GM19395 (cell line): ENCODE data around the gene MIGA1.
"Not testable (repeated sequence)": the region's sequence is repeated elsewhere in the genome, so short reads cannot be mapped to it uniquely, and the experiment has no call there.

Experiments
- ATAC-seq: cut with Tn5 transposase; IDR thresholded peaks from one replicate; pipeline ENCODE4 v1.9.1; 2021; ENCODE audit warnings: mild to moderate bottlenecking, moderate library complexity; ENCODE audit not compliant: unreplicated experiment

The MIGA1 gene, protein sequence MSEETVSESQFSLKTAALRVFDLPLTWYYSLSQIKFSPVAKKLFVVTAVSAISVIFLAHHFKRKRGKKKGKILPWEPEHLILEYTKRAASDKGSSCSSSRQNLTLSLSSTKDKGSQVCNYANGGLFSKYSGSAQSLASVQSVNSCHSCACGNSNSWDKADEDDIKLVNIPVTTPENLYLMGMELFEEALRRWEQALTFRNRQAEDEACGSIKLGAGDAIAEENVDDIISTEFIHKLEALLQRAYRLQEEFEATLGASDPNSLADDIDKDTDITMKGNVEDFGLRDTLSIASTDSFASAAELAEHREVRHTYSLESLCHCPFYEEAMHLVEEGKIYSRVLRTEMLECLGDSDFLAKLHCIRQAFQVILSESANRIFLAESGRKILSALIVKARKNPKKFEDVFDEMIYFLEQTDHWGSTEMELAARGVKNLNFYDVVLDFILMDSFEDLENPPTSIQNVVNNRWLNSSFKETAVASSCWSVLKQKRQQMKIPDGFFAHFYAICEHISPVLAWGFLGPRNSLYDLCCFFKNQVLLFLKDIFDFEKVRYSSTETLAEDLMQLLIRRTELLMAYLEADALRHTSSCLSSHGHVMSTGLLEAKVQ

DNA sequence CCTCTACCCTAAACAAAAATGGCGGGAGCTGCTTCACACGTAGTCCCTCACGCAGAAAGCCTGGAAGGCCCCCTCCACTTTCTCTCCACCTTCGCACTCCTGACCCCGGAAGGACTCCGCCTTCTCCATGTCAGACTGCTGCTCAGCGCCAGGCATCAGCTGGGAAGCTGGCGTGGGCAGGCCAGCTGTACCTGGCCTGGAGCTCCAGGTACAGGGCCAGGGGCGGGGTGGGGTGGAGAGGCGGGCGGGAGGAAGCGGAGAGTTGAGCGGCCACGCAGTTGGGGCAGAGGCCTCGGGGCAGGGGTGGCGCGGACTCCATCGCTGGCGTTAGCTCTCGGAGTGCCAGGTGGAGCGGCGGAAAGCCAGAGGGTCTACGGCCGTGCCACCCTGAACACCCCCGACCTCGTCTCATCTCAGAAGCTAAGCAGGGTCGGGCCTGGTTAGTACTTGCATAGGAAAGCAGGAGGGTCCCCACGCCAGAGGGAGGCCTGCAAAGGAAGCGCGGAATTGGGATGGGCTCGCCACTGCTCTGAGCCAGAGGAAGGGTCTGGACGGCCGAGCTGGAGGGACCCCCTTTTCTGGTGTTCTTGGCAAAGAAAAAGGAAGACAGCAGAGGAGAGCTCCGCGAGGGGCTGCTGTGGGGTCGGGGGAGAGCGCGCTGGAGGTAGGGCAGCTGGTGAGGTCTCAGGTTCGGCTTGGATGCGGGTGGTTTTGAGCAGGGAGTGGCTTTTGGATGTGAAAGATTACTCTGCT is at the start of gene MIGA1:
MIGA1 (plus strand) TSS at position 121 of the 753 bp plus-strand sequence. CDS start 3,604 bp downstream, outside the sequence.
- peak; percentile 96 for ATAC-seq

DNA sequence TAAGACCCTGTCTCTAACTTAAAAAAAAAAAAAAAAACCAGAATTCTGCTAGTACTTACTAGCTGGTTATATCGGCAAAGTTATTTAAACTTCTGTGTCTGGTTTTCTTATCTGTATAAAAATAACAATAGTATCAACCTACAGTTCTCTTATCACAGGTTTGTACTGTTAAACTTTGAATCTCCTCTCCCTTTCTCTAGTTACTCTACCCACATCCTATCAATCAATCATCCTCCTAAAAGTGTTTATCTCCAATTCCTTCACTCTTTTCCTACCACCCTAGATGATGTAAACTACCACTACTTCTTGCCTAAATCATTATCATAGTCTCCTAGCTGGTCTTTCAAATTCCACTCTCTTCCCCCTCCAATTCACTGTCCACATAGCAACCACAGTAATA is 47.4 kb upstream of the MIGA1 start:
- no peak for ATAC-seq

DNA sequence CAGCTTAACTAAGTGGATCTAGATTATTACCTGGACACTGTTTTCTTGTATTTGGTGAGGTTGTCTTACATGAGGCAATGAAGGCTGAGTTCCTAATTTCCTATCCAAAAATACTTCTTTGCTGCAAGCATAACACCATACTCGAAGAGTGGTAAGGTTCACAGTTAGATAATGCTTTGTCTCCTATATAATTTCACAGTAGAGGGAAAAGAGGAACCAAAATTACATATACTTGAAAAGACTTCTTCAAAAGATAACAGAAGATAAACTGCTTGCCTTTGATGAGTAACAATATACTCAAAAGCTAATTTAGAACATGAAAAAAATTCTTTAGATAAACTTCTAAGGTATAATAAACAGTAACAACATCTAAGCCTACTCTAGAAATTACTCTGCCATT is 40.2 kb upstream of the MIGA1 start:
- ATAC-seq = no peak

DNA sequence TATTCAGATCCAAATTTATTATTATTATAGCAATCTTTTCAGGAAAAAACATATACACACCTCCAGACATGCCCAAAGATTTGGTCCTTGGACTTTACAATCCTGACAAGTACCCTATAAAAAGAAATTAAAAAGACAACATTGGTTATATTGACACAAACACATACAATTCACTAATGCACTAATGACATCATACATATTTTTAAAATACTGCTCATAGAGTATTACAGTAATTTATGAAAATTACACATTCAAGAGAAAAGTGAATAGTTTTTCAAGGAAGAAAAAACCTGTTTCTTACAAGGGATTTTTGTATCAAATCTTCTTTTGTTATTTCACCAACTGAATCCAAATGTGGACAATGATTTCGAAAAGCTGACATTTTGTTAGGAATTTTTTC is 38.1 kb upstream of the MIGA1 start:
- no peak for ATAC-seq

DNA sequence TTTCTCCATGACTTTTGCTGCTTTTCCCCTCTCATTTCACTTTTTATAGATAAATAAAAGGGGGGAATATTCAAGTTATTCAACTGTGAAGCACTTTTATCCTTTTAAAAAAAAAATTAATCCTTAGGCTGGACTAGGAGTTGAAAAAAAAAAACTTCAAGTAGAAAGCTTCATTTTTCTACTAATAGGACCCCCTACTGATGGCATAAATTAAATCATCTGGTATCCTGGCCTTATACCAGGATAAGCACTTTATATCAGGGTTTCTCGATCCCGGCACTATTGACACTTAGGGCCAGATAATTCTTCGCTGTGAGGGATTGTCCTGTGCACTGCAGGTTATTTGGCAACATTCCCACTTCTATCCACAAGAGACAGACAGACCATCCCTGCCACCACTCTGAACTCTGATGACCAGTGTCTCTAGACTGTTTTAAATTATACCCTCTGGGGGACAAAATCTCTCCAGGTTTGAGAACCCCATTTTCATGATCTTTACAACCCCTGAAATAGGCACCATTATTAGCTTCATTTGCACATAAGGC is 37.4 kb upstream of the MIGA1 start:
- no peak for ATAC-seq

DNA sequence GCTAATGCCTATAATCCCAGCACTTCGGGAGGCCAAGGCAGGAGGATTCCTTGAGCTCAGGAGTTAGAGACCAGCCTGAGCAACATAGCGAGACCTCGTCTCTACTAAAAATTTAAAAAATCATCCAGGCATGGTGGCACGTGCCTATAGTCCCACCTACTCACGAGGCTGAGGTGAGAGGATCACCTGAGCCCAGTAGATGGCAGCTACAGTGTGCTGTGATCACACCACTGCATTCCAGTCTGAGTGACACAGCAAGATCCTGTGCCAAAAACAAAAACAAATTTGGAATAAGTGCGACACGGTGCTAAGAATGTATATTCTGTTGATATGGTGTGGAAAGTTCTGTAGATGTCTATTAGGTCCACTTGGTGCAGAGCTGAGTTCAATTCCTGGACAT is 34.9 kb upstream of the MIGA1 start:
- ATAC-seq = no peak

DNA sequence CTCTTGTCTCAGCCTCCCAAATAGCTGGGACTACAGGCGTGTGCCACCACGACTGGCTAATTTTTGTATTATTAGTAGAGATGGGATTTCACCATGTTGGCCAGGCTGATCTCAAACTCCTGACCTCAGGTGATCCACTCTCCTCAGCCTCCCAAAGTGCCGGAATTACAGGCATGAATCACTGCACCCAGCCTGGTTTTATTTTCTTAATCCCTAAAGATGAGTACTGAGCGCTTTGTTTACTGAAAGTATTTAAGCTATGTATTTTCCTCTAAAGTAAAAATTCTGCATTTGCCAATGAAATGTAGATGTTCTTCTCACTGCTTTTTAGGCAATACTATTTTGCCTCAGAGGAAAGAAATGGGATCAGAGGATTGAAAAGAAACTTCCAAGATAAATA is 30.0 kb upstream of the MIGA1 start:
- ATAC-seq = not testable (repeated sequence)

DNA sequence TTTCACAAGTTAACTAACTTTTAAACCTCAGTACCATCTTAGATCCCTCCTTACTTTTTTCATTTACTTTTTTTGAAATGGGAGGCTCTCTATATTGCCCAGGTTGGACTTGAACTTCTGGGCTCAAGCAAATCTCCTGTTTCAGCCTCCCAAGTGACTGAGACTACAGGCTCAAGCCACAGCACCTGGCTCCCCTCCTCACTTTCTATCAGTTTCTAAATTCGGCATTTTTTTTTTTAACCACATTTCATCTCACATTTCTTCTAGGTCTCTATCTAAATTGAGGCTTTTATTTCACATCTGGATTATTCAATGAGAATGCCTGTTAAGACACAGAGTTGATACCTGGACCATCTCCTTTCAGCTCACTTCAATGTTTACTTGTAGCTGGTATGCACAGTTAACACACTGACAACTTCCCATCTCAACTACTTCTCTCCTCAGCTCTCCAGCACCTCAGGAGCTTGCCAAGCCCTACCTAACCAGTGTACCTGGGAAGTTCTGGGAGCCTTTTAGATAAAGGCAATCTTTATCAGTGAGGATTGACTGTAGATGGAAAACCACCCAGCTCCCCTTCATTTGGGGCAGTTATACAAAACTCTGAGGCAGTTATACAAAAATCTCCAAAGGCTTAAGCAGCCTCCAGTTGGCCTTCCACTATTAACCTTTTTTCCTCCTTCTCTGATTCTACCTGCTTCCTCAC is 23.2 kb upstream of the MIGA1 start:
- no peak for ATAC-seq

DNA sequence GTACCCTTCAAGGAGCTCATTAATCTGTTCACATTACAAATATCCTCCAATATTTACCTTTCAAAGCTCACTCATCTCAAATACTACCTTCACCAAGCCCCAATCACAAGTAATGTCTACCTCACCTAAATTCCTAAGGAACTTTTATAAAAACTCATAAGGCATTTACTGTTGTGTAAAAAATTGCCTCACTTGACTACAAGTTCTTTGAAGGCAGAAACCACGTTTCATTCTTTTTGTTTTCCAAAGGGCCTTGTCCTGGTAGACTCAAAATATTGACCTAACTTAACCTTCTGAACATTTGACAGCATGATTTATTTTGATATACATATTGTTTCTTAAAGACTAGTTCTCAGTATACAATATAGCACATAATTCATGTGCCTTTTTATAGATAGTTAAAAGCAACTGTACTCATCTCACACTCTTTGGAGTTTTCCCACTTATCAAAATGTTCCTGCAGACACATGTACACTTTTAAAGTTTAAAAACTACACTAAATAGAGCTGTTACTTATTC is 22.3 kb upstream of the MIGA1 start:
- ATAC-seq = no peak

DNA sequence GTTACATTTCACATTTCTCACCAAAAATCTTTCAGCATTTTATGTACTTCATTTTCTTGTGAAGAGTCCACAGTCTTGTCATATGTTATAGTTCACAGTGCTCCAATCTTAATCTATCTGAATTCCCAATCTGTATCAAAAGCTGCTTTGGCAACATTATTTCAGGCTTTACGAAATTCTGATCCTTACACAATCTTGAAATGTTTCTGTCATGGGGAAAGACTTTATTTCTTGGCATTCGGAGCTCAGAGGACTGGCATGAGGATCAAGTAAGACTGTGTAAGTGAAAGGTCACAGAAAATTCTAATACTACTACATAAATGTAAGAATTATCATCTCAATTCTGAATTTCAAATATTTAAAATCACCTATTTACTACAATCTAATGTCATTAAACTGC is 21.8 kb upstream of the MIGA1 start:
- ATAC-seq = no peak

DNA sequence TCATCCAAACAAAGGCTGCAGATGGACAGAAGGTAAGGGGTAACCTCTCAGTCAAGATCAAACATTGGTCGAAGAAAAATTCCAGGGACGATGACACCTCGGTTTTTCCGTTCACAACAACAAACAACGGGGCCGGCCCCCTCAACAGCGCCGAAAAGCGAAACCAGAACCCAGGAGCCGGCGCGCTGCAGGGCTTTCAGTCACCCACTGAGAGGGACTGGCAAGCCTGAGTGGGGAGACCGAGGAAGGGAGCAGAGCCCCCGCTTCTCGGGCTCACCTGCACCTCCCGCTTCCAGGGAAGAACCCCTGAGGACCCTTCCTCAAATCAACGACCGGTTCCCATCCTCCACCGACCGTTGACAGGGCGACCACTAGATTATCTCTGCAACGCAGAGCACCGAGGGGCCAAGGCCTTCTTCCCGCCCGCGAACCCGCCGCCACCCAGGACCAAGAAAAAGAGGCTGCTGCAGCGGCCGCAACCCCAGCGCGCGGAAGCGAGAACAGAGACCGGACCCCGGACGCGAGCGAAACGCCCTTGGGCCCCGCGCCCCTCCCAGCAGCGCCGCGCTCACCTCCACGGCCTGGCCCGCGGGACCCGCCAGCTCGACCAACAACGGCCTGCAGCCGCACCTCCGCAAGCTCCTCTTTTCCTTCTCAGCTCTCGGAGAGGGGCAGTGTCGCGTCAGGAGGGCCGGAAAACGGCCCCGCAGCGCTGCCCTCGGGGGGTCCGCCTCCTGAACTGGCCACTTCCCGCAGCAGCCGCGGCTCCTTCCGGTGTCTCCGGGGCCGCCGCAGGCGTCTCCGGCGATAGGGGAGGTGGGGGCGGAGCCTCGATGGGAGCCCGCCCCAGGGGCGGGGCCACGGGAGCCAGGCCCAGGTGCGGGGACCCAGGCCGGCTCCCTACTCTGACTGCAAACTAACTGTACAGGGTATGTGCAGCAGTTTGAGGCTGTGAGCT is 20.1 kb upstream of the MIGA1 start, which contains the start of gene USP33:
USP33 (minus strand) TSS at position 782 of the 958 bp plus-strand sequence. CDS start 18,155 bp downstream, outside the sequence.
- ATAC-seq = peak; percentile 91

DNA sequence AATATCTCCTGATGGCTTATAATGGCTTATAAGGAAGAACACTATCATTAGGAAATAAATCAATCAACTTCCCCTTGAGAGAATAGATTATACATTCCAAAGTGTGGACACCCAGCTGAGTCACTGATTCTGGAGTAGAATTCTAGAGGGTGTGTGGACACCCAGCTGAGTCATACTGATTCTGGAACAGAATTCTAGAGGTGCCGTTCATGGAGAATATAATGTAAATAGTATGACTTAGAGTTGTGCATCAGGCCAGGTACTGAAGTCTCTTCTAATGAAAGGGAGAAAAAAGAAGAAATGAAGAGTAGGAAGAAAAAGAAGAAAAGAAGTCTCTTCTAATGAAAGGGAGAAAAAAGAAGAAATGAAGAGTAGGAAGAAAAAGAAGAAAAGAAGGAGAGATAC is 17.4 kb upstream of the MIGA1 start:
- no peak for ATAC-seq

DNA sequence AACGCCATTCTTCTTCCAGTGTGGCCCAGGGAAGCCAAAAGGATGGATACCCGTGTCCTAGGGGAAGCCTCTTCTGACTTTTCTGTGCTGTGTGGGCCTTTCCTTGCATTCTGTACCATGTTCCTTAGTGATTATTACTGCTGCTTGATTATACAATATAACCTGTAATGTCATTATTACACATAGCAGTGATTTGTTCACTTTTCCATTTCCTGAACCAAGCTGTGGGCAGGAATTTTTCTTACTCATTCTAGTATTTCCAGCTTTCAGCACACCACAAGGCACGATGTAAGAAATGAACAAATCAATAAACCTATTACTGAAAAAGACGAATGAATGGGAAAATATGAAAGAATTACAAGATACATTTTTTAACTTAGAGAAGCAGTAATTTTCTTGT is 11.4 kb upstream of the MIGA1 start:
- ATAC-seq = no peak

DNA sequence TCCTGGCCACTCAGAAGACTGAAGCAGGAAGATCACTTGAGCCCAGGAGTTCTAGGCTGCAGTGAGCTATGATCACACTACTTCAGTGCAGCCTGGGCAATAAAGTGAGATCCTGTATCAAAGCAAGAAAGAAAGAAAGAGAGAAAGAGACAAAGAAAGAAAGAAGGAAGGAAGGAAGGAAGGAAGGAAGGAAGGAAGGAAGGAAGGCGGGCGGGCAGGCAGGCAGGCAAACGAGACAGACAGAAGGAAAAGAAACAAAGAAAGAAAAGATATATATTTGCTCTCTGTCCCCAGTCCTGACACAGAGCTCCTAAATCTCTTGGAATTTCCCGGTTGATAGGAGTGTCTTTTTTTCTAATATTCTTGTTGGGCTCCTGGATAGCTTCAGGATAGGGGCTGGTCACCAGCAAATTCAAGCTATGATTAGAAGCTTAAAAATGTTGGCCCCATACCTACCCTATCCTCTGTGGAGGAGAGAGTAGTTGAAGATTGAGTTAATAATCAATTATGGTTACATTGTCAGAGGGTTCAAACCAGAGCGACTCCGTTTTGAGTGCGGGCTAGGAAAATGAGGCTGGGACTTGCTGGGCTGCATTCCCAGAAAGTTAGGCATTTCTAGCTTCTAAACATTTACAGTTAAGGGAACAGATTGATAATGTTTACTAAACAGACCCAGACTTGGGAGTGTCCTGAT is 3.3 kb upstream of the MIGA1 start:
- ATAC-seq = no peak

DNA sequence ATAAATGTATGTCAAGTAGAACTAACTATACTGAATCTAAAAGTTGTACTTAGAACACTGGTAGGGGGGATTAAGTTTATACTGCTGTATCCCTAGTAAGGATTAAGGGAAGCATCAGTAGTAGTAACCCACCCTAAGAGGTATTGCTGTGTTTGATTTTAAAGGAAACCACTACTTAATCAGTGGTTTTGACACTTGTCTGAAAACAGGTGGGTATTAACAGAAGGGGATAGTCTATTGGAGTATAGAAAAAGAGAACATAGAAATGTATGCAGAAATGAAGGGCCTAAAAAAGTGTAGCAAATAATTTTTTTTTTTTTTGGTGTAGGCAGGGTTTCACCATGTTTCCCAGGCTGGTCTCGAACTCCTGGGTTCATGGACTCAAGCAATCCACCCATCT is 2.2 kb downstream of the MIGA1 start:
- ATAC-seq = no peak

DNA sequence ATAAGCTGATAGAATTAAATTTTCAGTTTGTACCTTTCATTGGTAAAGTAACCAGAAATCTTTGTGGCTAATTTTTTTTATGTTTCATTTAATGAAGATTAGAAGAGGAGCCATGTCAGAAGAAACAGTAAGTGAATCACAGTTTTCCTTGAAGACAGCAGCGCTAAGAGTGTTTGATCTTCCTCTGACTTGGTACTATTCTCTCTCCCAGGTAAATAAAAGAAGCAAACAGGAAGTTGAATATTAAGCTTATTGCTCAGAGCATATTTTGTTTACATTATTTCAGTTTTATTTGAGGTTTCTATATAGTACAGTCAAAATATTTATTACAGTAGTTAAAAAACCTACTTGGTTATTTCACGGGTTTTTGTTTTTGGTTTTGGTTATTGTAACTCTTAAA is 3.7 kb downstream of the MIGA1 start:
- no peak for ATAC-seq

DNA sequence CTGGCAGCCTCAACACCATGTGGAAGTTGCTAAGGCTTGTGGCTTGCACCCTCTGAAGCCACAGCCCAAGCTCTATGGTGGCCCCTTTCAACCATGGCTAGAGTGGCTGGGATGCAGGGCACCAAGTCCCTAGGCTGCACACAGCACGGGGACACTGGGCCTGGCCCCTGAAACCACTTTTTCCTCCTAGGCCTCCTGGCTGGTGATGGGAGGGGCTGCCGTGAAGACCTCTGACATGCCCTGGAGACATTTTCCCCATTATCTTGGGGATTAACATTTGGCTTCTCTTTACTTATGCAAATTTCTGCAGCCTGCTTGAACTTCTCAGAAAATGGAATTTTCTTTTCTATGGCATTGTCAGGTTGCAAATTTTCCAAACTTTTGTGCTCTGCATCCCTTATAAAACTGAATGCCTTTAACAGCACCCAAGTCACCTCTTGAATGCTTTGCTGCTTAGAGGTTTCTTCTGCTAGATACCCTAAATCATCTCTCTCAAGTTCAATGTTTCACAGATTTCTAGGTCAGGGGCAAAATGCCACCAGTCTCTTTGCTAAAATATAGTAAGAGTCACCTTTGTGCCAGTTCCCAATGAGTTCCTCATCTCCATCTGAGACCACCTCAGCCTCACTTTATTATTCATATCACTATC is 6.8 kb downstream of the MIGA1 start:
- ATAC-seq = not testable (repeated sequence)

DNA sequence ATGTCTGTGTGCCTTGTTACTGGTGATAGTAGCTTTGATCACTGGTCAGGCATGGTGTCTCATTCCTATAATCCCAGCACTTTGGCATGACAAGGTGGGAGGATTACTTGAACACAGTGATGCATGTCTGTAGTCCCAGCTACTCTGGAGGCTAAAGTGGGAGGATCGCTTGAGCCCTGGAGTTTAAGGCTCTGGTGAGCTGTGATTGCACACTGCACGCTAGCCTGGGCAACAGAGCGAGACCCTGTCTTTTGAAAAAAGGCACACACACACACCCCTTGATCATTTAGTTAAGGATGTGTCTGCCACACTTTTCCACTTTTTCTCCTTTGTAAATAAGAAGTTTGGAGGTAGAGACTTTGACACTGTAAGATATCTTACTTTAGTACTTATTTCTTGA is 15.1 kb downstream of the MIGA1 start:
- ATAC-seq = no peak
